ENCODE data around the gene PLCB1. TPM values are rescaled to one million over a fixed set of nuclear protein-coding genes. Genes with fewer than 3 reads are reported as not detected.

PLCB1 gene
- total RNA-seq, 1 donor from 2014 or later = 19.0 TPM

- DNase-seq (ENCODE audit: low spot score) = no peak
Observed at GRCh38 chr20:8246153-8246552, 114.1 kb downstream of the PLCB1 start.

GRCh38 chr20:8246716-8247115, 114.7 kb downstream of the PLCB1 start:
- no peak for DNase-seq (ENCODE audit: low spot score)

GRCh38 chr20:8248051-8248450, 116.0 kb downstream of the PLCB1 start:
- DNase-seq (ENCODE audit: low spot score) = no peak

- DNase-seq (ENCODE audit: low spot score) = no peak
Observed at GRCh38 chr20:8249634-8250033, 117.6 kb downstream of the PLCB1 start.

- no peak for DNase-seq (ENCODE audit: low spot score)
Observed at GRCh38 chr20:8250539-8251200, 118.6 kb downstream of the PLCB1 start.

- DNase-seq (ENCODE audit: low spot score) = no peak
Observed at GRCh38 chr20:8251201-8251575, 119.1 kb downstream of the PLCB1 start.

- DNase-seq (ENCODE audit: low spot score) = no peak
Observed at GRCh38 chr20:8254911-8255582, 123.0 kb downstream of the PLCB1 start.

- DNase-seq (ENCODE audit: low spot score) = no peak
Observed at GRCh38 chr20:8255945-8256632, 124.0 kb downstream of the PLCB1 start.

GRCh38 chr20:8260837-8261251, 128.8 kb downstream of the PLCB1 start:
- no peak for DNase-seq (ENCODE audit: low spot score)

GRCh38 chr20:8262721-8263120, 130.7 kb downstream of the PLCB1 start:
- DNase-seq (ENCODE audit: low spot score) = no peak

GRCh38 chr20:8265588-8265987, 133.5 kb downstream of the PLCB1 start:
- no peak for DNase-seq (ENCODE audit: low spot score)

- DNase-seq (ENCODE audit: low spot score) = no peak
Observed at GRCh38 chr20:8267009-8267408, 134.9 kb downstream of the PLCB1 start.

GRCh38 chr20:8271727-8272126, 139.7 kb downstream of the PLCB1 start:
- DNase-seq (ENCODE audit: low spot score) = no peak

- DNase-seq (ENCODE audit: low spot score) = no peak
Observed at GRCh38 chr20:8272766-8273165, 140.7 kb downstream of the PLCB1 start.

- DNase-seq (ENCODE audit: low spot score) = no peak
Observed at GRCh38 chr20:8284902-8285301, 152.8 kb downstream of the PLCB1 start.

GRCh38 chr20:8287340-8287739, 155.3 kb downstream of the PLCB1 start:
- no peak for DNase-seq (ENCODE audit: low spot score)

GRCh38 chr20:8291200-8291599, 159.1 kb downstream of the PLCB1 start:
- DNase-seq (ENCODE audit: low spot score) = no peak

- DNase-seq (ENCODE audit: low spot score) = no peak
Observed at GRCh38 chr20:8291873-8292272, 159.8 kb downstream of the PLCB1 start.

GRCh38 chr20:8292793-8293192, 160.7 kb downstream of the PLCB1 start:
- no peak for DNase-seq (ENCODE audit: low spot score)

GRCh38 chr20:8293750-8294149, 161.7 kb downstream of the PLCB1 start:
- no peak for DNase-seq (ENCODE audit: low spot score)

GRCh38 chr20:8296536-8296935, 164.5 kb downstream of the PLCB1 start:
- DNase-seq (ENCODE audit: low spot score) = no peak

GRCh38 chr20:8298426-8299043, 166.5 kb downstream of the PLCB1 start:
- DNase-seq (ENCODE audit: low spot score) = no peak

GRCh38 chr20:8299921-8300320, 167.9 kb downstream of the PLCB1 start:
- no peak for DNase-seq (ENCODE audit: low spot score)

Measured in mucosa of gallbladder (tissue), 1 donor.